Neural cell (in vitro differentiated cells): ENCODE results near the gene DLG2. TPM values are rescaled to one million over a fixed set of nuclear protein-coding genes. Genes with fewer than 3 reads are reported as not detected.

Experiments
- H2AFZ ChIP-seq: fragments of 200-600, 300-800 bp; sonication (generic), shearing (Covaris generic); 2 replicates; pipeline ENCODE4 v1.6.0; 2014; ENCODE audit warnings: low read depth, mild to moderate bottlenecking, antibody characterized with exemption, low read length, moderate library complexity
- H3F3A ChIP-seq: fragments of 200-600 bp; shearing (Covaris generic); 2 replicates; pipeline ENCODE4 v1.6.1; 2016; ENCODE audit warnings: mild to moderate bottlenecking, moderate library complexity, mixed read lengths, antibody characterized with exemption, low read length; ENCODE audit not compliant: insufficient read depth, poor library complexity, severe bottlenecking
- H3K27ac ChIP-seq: fragments of 200-600, 300-800 bp; sonication (generic), shearing (Covaris generic); 2 replicates; pipeline ENCODE4 v1.5.1; 2014; ENCODE audit warnings: mild to moderate bottlenecking, low read length, moderate library complexity
- H3K27me3 ChIP-seq: fragments of 300-800, 200-600 bp; sonication (generic), shearing (Covaris generic); 2 replicates; pipeline ENCODE4 v1.6.0; 2014; ENCODE audit warnings: mild to moderate bottlenecking, low read depth, low read length, moderate library complexity; ENCODE audit not compliant: insufficient read depth
- H3K36me3 ChIP-seq: fragments of 300-800, 200-600 bp; sonication (generic), shearing (Covaris generic); 2 replicates; pipeline ENCODE4 v1.5.1; 2014; ENCODE audit warnings: mild to moderate bottlenecking, antibody characterized with exemption, low read length, moderate library complexity; ENCODE audit not compliant: insufficient read depth
- H3K4me2 ChIP-seq: fragments of 300-800, 200-600 bp; sonication (generic), shearing (Covaris generic); 2 replicates; pipeline ENCODE4 v1.6.0; 2014; ENCODE audit warnings: mild to moderate bottlenecking, low read length
- H3K4me3 ChIP-seq: fragments of 300-800, 200-600 bp; sonication (generic), shearing (Covaris generic); 2 replicates; pipeline ENCODE4 v1.5.1; 2014; ENCODE audit warnings: mild to moderate bottlenecking, low read length, moderate library complexity
- H3K79me2 ChIP-seq: fragments of 200-600 bp; shearing (Covaris generic); replicated peaks from 2 replicates; pipeline ENCODE4 v1.6.0; 2014; ENCODE audit warnings: mild to moderate bottlenecking, low read length, moderate library complexity; ENCODE audit not compliant: insufficient read depth
- H3K9ac ChIP-seq: fragments of 300-800, 200-600 bp; sonication (generic), shearing (Covaris generic); 2 replicates; pipeline ENCODE4 v1.6.1; 2016; ENCODE audit warnings: mild to moderate bottlenecking, low read length, mixed read lengths
- H3K9me2 ChIP-seq: fragments of 200-600 bp; shearing (Covaris generic); 2 replicates; pipeline ENCODE4 v1.6.1; 2016; ENCODE audit warnings: mild to moderate bottlenecking, low read length, mixed read lengths; ENCODE audit not compliant: insufficient read depth
- H3K9me3 ChIP-seq: fragments of 200-600, 300-800 bp; sonication (generic), shearing (Covaris generic); 2 replicates; pipeline ENCODE4 v1.6.1; 2016; ENCODE audit warnings: mild to moderate bottlenecking, mixed run types, low read length, moderate library complexity, mixed read lengths
- H4K20me1 ChIP-seq: fragments of 200-600 bp; shearing (Covaris generic); 2 replicates; pipeline ENCODE4 v1.6.1; 2016; ENCODE audit warnings: mild to moderate bottlenecking, mixed run types; ENCODE audit not compliant: insufficient read depth
- CTCF ChIP-seq: fragments of 450-650 bp; IDR thresholded peaks from 2 replicates; pipeline ENCODE4 v1.5.1; 2014; ENCODE audit warnings: antibody characterized with exemption, mild to moderate bottlenecking, moderate library complexity; ENCODE audit not compliant: poor library complexity, severe bottlenecking
- EP300 ChIP-seq: fragments of 450-650 bp; conservative IDR thresholded peaks from 2 replicates; pipeline ENCODE4 v1.6.1; 2014; ENCODE audit warnings: antibody characterized with exemption, mild to moderate bottlenecking, moderate library complexity; ENCODE audit not compliant: poor library complexity, severe bottlenecking
- EZH2 ChIP-seq: fragments of 200-600, 300-800 bp; shearing (Covaris generic), sonication (generic); IDR thresholded peaks from 2 replicates; pipeline ENCODE4 v1.6.1; 2014; ENCODE audit warnings: antibody characterized with exemption, low read length, borderline replicate concordance, mild to moderate bottlenecking; ENCODE audit not compliant: insufficient read depth, poor library complexity, severe bottlenecking
- MXI1 ChIP-seq: fragments of 450-650 bp; conservative IDR thresholded peaks from 2 replicates; pipeline ENCODE4 v1.6.1; 2014; ENCODE audit warnings: antibody characterized with exemption, mild to moderate bottlenecking; ENCODE audit not compliant: poor library complexity, severe bottlenecking
- POLR2AphosphoS5 ChIP-seq: IDR thresholded peaks from 2 replicates; pipeline ENCODE4 v1.6.1; 2012
- RAD21 ChIP-seq: fragments of 450-650 bp; conservative IDR thresholded peaks from 2 replicates; pipeline ENCODE4 v1.6.1; 2014; ENCODE audit warnings: antibody characterized with exemption, mild to moderate bottlenecking, moderate library complexity
- REST ChIP-seq: IDR thresholded peaks from 2 replicates; pipeline ENCODE4 v1.6.1; 2012; ENCODE audit warnings: borderline replicate concordance
- polyA plus RNA-seq: library from polyadenylated mRNA; depleted of rRNA; stranded (reverse); fragments of >200 nt; gene quantifications from 2 replicates; pipeline ENCODE4 v1.2.3, GENCODE V29; 2014

Gene DLG2
- polyA plus RNA-seq, 1 donor from 2014 or later: 179 TPM

DNA sequence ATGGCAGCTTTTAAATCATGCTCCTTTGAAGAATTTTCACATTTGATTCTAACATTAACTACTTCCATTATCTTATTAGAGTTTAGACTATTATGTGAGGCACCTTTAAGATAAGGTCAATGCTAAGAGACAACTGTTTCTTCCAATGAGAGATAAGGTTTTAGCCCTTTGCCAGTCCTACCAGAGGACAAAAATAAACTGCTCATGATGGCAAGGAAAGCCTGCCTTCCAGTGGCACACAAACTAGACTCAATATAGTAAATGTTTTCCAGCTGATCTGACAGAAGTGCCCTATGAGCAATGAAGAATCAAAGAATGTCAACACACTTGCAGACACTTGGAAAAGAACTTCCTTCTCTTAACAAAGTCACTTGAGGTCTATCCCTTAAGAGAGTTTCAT is 1188.6 kb downstream of the DLG2 start:
- Histone ChIP-seq H3K27ac (no peak overlapping the region), H2AFZ (no peak overlapping the region), H3K27me3 (no peaks in the 10 kb centered on the region), H3K9me2 (no peaks in the 10 kb centered on the region), H3K4me2 (no peak overlapping the region), H3K9me3 (no peaks in the 10 kb centered on the region), H3F3A (no peaks in the 10 kb centered on the region), H3K4me3 (no peak overlapping the region), H3K9ac (no peak overlapping the region), H3K36me3 (no peaks in the 10 kb centered on the region), H3K79me2 (no peaks in the 10 kb centered on the region), H4K20me1 (no peaks in the 10 kb centered on the region)
- TF ChIP-seq EZH2: no peak

- no peaks in the 10 kb centered on the region for H3K9me3 ChIP-seq
- H3K27me3 ChIP-seq: no peaks in the 10 kb centered on the region
- H3K4me2 ChIP-seq: peak overlapping the region; percentile 38
- peak overlapping the region; percentile 19 for H3K27ac ChIP-seq
- H3K36me3 ChIP-seq: no peaks in the 10 kb centered on the region
- H3F3A ChIP-seq: no peaks in the 10 kb centered on the region
- TF ChIP-seq REST: peak; percentile 15
- TF ChIP-seq POLR2AphosphoS5: peak; percentile 12
- no peak for TF ChIP-seq MXI1
- H4K20me1 ChIP-seq: no peaks in the 10 kb centered on the region
- no peak overlapping the region for H2AFZ ChIP-seq
- no peaks in the 10 kb centered on the region for H3K79me2 ChIP-seq
- H3K4me3 ChIP-seq: peak overlapping the region; percentile 62
- H3K9ac ChIP-seq: peak overlapping the region; percentile 57
- H3K9me2 ChIP-seq: no peaks in the 10 kb centered on the region
These were observed 1189.8 kb downstream of the DLG2 start for GRCh38 chr11:84437071-84437980.

DNA sequence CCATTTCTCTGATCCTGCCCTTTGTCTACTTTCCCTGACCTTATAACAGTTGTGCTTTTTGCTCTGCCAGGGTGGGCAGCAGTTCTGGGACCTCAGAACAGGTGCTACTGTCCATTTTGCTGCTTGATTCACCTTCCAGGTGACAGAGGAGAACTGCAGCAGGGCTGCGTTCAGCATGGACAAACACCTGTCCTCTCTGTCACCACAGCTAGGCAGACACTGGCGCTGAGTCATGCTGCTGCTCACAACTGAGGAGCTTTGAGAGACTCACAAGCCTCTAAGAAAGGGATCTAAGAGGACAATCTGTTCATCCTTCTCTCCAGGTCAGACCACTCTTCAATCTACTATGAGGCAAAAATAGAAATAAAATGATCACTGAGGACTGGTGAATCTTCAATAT is 1196.5 kb downstream of the DLG2 start:
- TF ChIP-seq CTCF: no peak
- TF ChIP-seq POLR2AphosphoS5: no peak
- TF ChIP-seq RAD21: no peak
- no peak for TF ChIP-seq MXI1
- no peak for TF ChIP-seq EZH2
- no peak for TF ChIP-seq EP300
- TF ChIP-seq REST: no peak
- Histone ChIP-seq H3K27ac (no peak overlapping the region), H3K79me2 (no peaks in the 10 kb centered on the region), H3K9me2 (no peaks in the 10 kb centered on the region), H3K36me3 (no peaks in the 10 kb centered on the region), H3K9me3 (no peaks in the 10 kb centered on the region), H3K4me3 (no peak overlapping the region), H3K9ac (no peak overlapping the region), H3F3A (no peaks in the 10 kb centered on the region), H3K4me2 (no peak overlapping the region), H2AFZ (no peak overlapping the region), H3K27me3 (no peaks in the 10 kb centered on the region), H4K20me1 (no peaks in the 10 kb centered on the region)
